CD4-positive, alpha-beta T cell (primary cell): ENCODE data around the gene VSIG2. TPM values are rescaled to one million over a fixed set of nuclear protein-coding genes. Genes with fewer than 3 reads are reported as not detected.

Experiments used
- ATAC-seq: fragments of 200-7000 bp; cut with Tn5 transposase; one replicate; pipeline ENCODE4 v1.10.0; 2022; ENCODE audit warnings: mild to moderate bottlenecking; ENCODE audit not compliant: poor library complexity
- CTCF ChIA-PET: fragments of 350-600 bp; sonication (Branson Sonifier 250); formaldehyde crosslinking; loops from one replicate; lab custom pipeline; 2021; ENCODE audit warnings: antibody characterized with exemption, inconsistent platforms; lab: Charles Lee
- POLR2A ChIA-PET: fragments of 350-600 bp; sonication (Branson Sonifier 250); formaldehyde crosslinking; loops from one replicate; lab custom pipeline; 2021; ENCODE audit warnings: antibody characterized with exemption, inconsistent platforms; lab: Charles Lee
- DNase-seq, 14 experiments: peaks; one replicate each; pipeline ENCODE4 v3.0.0-alpha.2; 2013 to 2020; ENCODE audit warnings: mixed read lengths in 2 of 14
- H3K27ac ChIP-seq, 2 donors: one replicate each; pipeline versions ENCODE4 v1.5.1 to v1.7.0; 2013; ENCODE audit warnings: low read length in 2 of 2, low read depth in 1 of 2, mild to moderate bottlenecking in 1 of 2
- H3K27me3 ChIP-seq, 2 experiments: 1 replicate in 1 of 2; 2 replicates in 1 of 2; pipeline versions ENCODE4 v1.6.1 to v1.7.0; 2013; ENCODE audit warnings: low read length in 2 of 2, control low read depth in 1 of 2, mild to moderate bottlenecking in 1 of 2, moderate library complexity in 1 of 2; ENCODE audit not compliant: insufficient read depth in 2 of 2, control insufficient read depth in 1 of 2
- H3K36me3 ChIP-seq: one replicate; pipeline ENCODE4 v1.6.1; 2013; ENCODE audit warnings: low read length, control low read depth; ENCODE audit not compliant: insufficient read depth
- H3K4me1 ChIP-seq: one replicate; pipeline ENCODE4 v1.6.1; 2013; ENCODE audit warnings: low read length, control low read depth; ENCODE audit not compliant: insufficient read depth
- H3K4me3 ChIP-seq: one replicate; pipeline ENCODE4 v1.5.1; 2013; ENCODE audit warnings: mild to moderate bottlenecking, low read length, moderate library complexity
- H3K9me3 ChIP-seq, 2 experiments: 1 replicate in 1 of 2; 2 replicates in 1 of 2; pipeline versions ENCODE4 v1.6.1 to v1.7.0; 2013; ENCODE audit warnings: low read length in 2 of 2, mild to moderate bottlenecking in 2 of 2, control low read depth in 1 of 2, moderate library complexity in 1 of 2; ENCODE audit not compliant: control insufficient read depth in 1 of 2, insufficient read depth in 1 of 2
- H3K27ac Mint-ChIP-seq: one replicate; pipeline ENCODE4 v1.8.0; 2020; ENCODE audit warnings: mixed read lengths
- H3K27me3 Mint-ChIP-seq: one replicate; pipeline ENCODE4 v1.8.0; 2021; ENCODE audit warnings: mixed read lengths
- H3K36me3 Mint-ChIP-seq: one replicate; pipeline ENCODE4 v1.8.0; 2021; ENCODE audit warnings: low read depth, mixed read lengths
- H3K4me1 Mint-ChIP-seq: one replicate; pipeline ENCODE4 v1.8.0; 2021; ENCODE audit warnings: low read depth, mixed read lengths
- H3K4me3 Mint-ChIP-seq: one replicate; pipeline ENCODE4 v1.8.0; 2020; ENCODE audit warnings: mild to moderate bottlenecking, mixed read lengths
- H3K9me3 Mint-ChIP-seq: one replicate; pipeline ENCODE4 v1.8.0; 2020; ENCODE audit warnings: mixed read lengths
- CTCF ChIP-seq: fragments of 200-600 bp; IDR thresholded peaks from one replicate; pipeline ENCODE4 v1.8.0; 2022; ENCODE audit warnings: antibody characterized with exemption, mild to moderate bottlenecking
- intact Hi-C, 2 experiments: fragments of 100-400 bp; cut with DNase I in 1 of 2; cut with micrococcal nuclease in 1 of 2; formaldehyde crosslinking; loops; one replicate each; pipeline versions ENCODE4 v1.15.1 to v1.9.0; 2023 to 2025; cut with DNase I, micrococcal nuclease
- total RNA-seq, 174 experiments: library from RNA in 2 of 174; stranded (reverse) in 2 of 174; gene quantifications; one replicate each; pipeline ENCODE4 v1.2.3 and lab custom pipeline; 2021 to 2026

VSIG2 gene
- total RNA-seq, 2 experiments from 2014 or later = 0.28 TPM; not detected in 1

- intact Hi-C loops = no loop called here
- H3K27me3 Mint-ChIP-seq = peaks cover 7% of the 10 kb centered on the region
- TF ChIP-seq CTCF = no peak
- Histone ChIP-seq H3K27ac (no peak overlapping the region), H3K36me3 (no peaks in the 10 kb centered on the region), H3K9me3 (no peaks in the 10 kb centered on the region), H3K4me1 (peaks cover 16% of the 10 kb centered on the region), H3K4me3 (no peak overlapping the region), H3K27me3 (peaks cover 0 to 5% of the 10 kb centered on the region in 2 experiments)
- H3K27ac Mint-ChIP-seq = no peak overlapping the region
- peak in 1 of 14 experiments; percentile 34 for DNase-seq
- ATAC-seq = no peak
- H3K4me1 Mint-ChIP-seq = peaks cover 21% of the 10 kb centered on the region
- no peak overlapping the region for H3K4me3 Mint-ChIP-seq
- H3K9me3 Mint-ChIP-seq = no peaks in the 10 kb centered on the region
- ChIA-PET CTCF (interaction anchor here (1.0 kb wide), 1 partner anchor 26 kb away, joined by 3 read pairs; no protein-coding TSS in a partner anchor), POLR2A (no interaction called here)
- H3K36me3 Mint-ChIP-seq = no peaks in the 10 kb centered on the region
These were observed 15.3 kb downstream of the VSIG2 start for GRCh38 chr11:124736736-124737135.

- no peak overlapping the region for H3K27ac ChIP-seq
- H3K36me3 Mint-ChIP-seq = no peaks in the 10 kb centered on the region
- ChIA-PET POLR2A (no interaction called here), CTCF (no interaction called here)
- no peaks in the 10 kb centered on the region for H3K4me1 ChIP-seq
- H3K4me3 ChIP-seq = no peak overlapping the region
- no peak overlapping the region for H3K4me3 Mint-ChIP-seq
- no peaks in the 10 kb centered on the region for H3K36me3 ChIP-seq
- peaks cover 7% of the 10 kb centered on the region for H3K27me3 Mint-ChIP-seq
- ATAC-seq = no peak
- intact Hi-C loops = no loop called here
- no peaks in the 10 kb centered on the region for H3K9me3 Mint-ChIP-seq
- no peak for TF ChIP-seq CTCF
- H3K27ac Mint-ChIP-seq = no peak overlapping the region
- H3K4me1 Mint-ChIP-seq = no peaks in the 10 kb centered on the region
- no peak for DNase-seq
- no peaks in the 10 kb centered on the region for H3K9me3 ChIP-seq
- H3K27me3 ChIP-seq = peaks cover 0 to under 1% of the 10 kb centered on the region in 2 experiments
These were observed 19.8 kb downstream of the VSIG2 start for GRCh38 chr11:124732230-124732629.

- POLR2A ChIA-PET = no interaction called here
- no peak overlapping the region for H3K27ac ChIP-seq
- no peak for TF ChIP-seq CTCF
- peaks cover 13% of the 10 kb centered on the region for H3K4me1 Mint-ChIP-seq
- H3K36me3 Mint-ChIP-seq = no peaks in the 10 kb centered on the region
- CTCF ChIA-PET = no interaction called here
- no peak overlapping the region for H3K27ac Mint-ChIP-seq
- H3K9me3 ChIP-seq = no peaks in the 10 kb centered on the region
- peaks cover 4% of the 10 kb centered on the region for H3K4me1 ChIP-seq
- H3K36me3 ChIP-seq = no peaks in the 10 kb centered on the region
- DNase-seq (no peak), ATAC-seq (no peak)
- no peak overlapping the region for H3K4me3 ChIP-seq
- no peak overlapping the region for H3K4me3 Mint-ChIP-seq
- H3K9me3 Mint-ChIP-seq = no peaks in the 10 kb centered on the region
- intact Hi-C loops = no loop called here
- peaks cover 22% of the 10 kb centered on the region for H3K27me3 Mint-ChIP-seq
- H3K27me3 ChIP-seq = peaks cover 0 to 4% of the 10 kb centered on the region in 2 experiments
These were observed 22.5 kb downstream of the VSIG2 start for GRCh38 chr11:124729571-124729970.
